Vagina (tissue), 2 donors: ENCODE measurements around the gene VTA1.

Experiments used
- CTCF ChIP-seq, 3 experiments: fragments of 450-650 bp in 2 of 3; fragments of 200-600 bp in 1 of 3; sonication (generic) in 1 of 3; IDR thresholded peaks; one replicate each; pipeline ENCODE4 v1.5.1; 2017 to 2019; ENCODE audit warnings: antibody characterized with exemption in 3 of 3, mild to moderate bottlenecking in 2 of 3, moderate library complexity in 2 of 3
- POLR2A ChIP-seq, 2 donors: fragments of 450-650 bp; IDR thresholded peaks; one replicate each; pipeline ENCODE4 v1.6.1; 2017; ENCODE audit warnings: antibody characterized with exemption in 2 of 2, mild to moderate bottlenecking in 2 of 2, moderate library complexity in 2 of 2

- TF ChIP-seq CTCF (IDR thresholded peaks at IDR 0.05) (no peak), POLR2A (IDR thresholded peaks at IDR 0.05) (no peak)
Measured at GRCh38 chr6:142222022-142222421, 75.0 kb downstream of the VTA1 start.
